DMS 273 treated with DMSO at 0.1 percent for 48 hours (cell line): ENCODE data around the gene TOP2B.

Experiments used
- DNase-seq: peaks from one replicate; lab custom pipeline; 2025; lab: John Stamatoyannopoulos, UW

Gene TOP2B

GRCh38 chr3:25620493-25620892 is 44.2 kb downstream of the TOP2B start:
- DNase-seq = no peak

GRCh38 chr3:25619382-25619781 is 45.3 kb downstream of the TOP2B start:
- DNase-seq = no peak

GRCh38 chr3:25618028-25618427 is 46.7 kb downstream of the TOP2B start:
- no peak for DNase-seq

- DNase-seq = no peak
These were observed 53.5 kb downstream of the TOP2B start for GRCh38 chr3:25611193-25611592.

GRCh38 chr3:25610779-25611178 is 53.9 kb downstream of the TOP2B start:
- no peak for DNase-seq

GRCh38 chr3:25610167-25610566 is 54.5 kb downstream of the TOP2B start:
- DNase-seq = no peak

GRCh38 chr3:25604107-25604805 is 60.5 kb downstream of the TOP2B start:
- no peak for DNase-seq

- no peak for DNase-seq
These were observed 61.0 kb downstream of the TOP2B start for GRCh38 chr3:25603703-25604102.

GRCh38 chr3:25597535-25598101 is 67.1 kb downstream of the TOP2B start:
- no peak for DNase-seq

GRCh38 chr3:25594007-25594502 is 70.7 kb downstream of the TOP2B start:
- DNase-seq = peak; percentile 31

GRCh38 chr3:25593001-25593400 is 71.7 kb downstream of the TOP2B start:
- DNase-seq = no peak

GRCh38 chr3:25592510-25592968 is 72.2 kb downstream of the TOP2B start:
- no peak for DNase-seq

- no peak for DNase-seq
These were observed 74.9 kb downstream of the TOP2B start for GRCh38 chr3:25589783-25590258.

- DNase-seq = no peak
These were observed 75.5 kb downstream of the TOP2B start for GRCh38 chr3:25589104-25589782.

- DNase-seq = no peak
These were observed 76.1 kb downstream of the TOP2B start for GRCh38 chr3:25588441-25589103.

GRCh38 chr3:25587975-25588374 is 76.7 kb downstream of the TOP2B start:
- DNase-seq = no peak

- DNase-seq = no peak
These were observed 77.2 kb downstream of the TOP2B start for GRCh38 chr3:25587526-25587925.

- no peak for DNase-seq
These were observed 77.6 kb downstream of the TOP2B start for GRCh38 chr3:25587094-25587493.

- DNase-seq = no peak
These were observed 78.2 kb downstream of the TOP2B start for GRCh38 chr3:25586553-25586952.

- DNase-seq = no peak
These were observed 78.6 kb downstream of the TOP2B start for GRCh38 chr3:25586167-25586505.

GRCh38 chr3:25585361-25586166 is 79.1 kb downstream of the TOP2B start:
- no peak for DNase-seq
